Brain microvascular endothelial cell (primary cell): ENCODE data around the gene SRPX2.
"Not testable (repeated sequence)": the region's sequence is repeated elsewhere in the genome, so short reads cannot be mapped to it uniquely, and the experiment has no call there.

Experiments used
- DNase-seq: peaks from one replicate; pipeline ENCODE4 v3.0.0-alpha.2; 2020
- H3K27ac ChIP-seq: fragments of 250-450 bp; sonication (Bioruptor Pico); 2 replicates; pipeline ENCODE4 v1.5.1; 2020; ENCODE audit warnings: mild to moderate bottlenecking, moderate library complexity
- H3K27me3 ChIP-seq: fragments of 250-450 bp; sonication (Bioruptor Pico); replicated peaks from 2 replicates; pipeline ENCODE4 v1.5.1; 2020; ENCODE audit warnings: mild to moderate bottlenecking
- H3K36me3 ChIP-seq: fragments of 250-450 bp; sonication (Bioruptor Pico); replicated peaks from 2 replicates; pipeline ENCODE4 v1.5.1; 2020; ENCODE audit warnings: mild to moderate bottlenecking
- H3K4me3 ChIP-seq: 2 replicates; pipeline ENCODE4 v1.5.1; 2011; ENCODE audit warnings: low read depth, mild to moderate bottlenecking, control low read depth, low read length, moderate library complexity
- CTCF ChIP-seq: IDR thresholded peaks from 2 replicates; pipeline ENCODE4 v1.5.1; 2011; ENCODE audit warnings: low read depth, mild to moderate bottlenecking, moderate library complexity, low read length, control low read depth, inconsistent platforms; ENCODE audit errors: missing control alignments
- in situ Hi-C: cut with HindIII; loops from 2 replicates; pipeline ENCODE4 v1.10.0; 2017; ENCODE audit warnings: low sequenced_read_pairs, low pct_ligation_motif_present

The SRPX2 gene

GRCh38 chrX:100710816-100711215 lies 66.8 kb downstream of the SRPX2 start:
- no peaks in the 10 kb centered on the region for H3K36me3 ChIP-seq
- no peak overlapping the region for H3K4me3 ChIP-seq
- in situ Hi-C loops = no loop called here
- no peak overlapping the region for H3K27ac ChIP-seq
- no peak for TF ChIP-seq CTCF
- no peak for DNase-seq
- no peaks in the 10 kb centered on the region for H3K27me3 ChIP-seq

GRCh38 chrX:100717363-100717762 lies 73.4 kb downstream of the SRPX2 start:
- no peak overlapping the region for H3K4me3 ChIP-seq
- no peaks in the 10 kb centered on the region for H3K27me3 ChIP-seq
- in situ Hi-C loops = no loop called here
- DNase-seq = no peak
- H3K27ac ChIP-seq = no peak overlapping the region
- no peaks in the 10 kb centered on the region for H3K36me3 ChIP-seq
- TF ChIP-seq CTCF = no peak

GRCh38 chrX:100719139-100719538 lies 75.1 kb downstream of the SRPX2 start:
- H3K27ac ChIP-seq = no peak overlapping the region
- no peak overlapping the region for H3K4me3 ChIP-seq
- H3K27me3 ChIP-seq = no peaks in the 10 kb centered on the region
- no peak for TF ChIP-seq CTCF
- in situ Hi-C loops = no loop called here
- H3K36me3 ChIP-seq = no peaks in the 10 kb centered on the region
- DNase-seq = no peak

GRCh38 chrX:100720301-100720700 lies 76.3 kb downstream of the SRPX2 start:
- no peak overlapping the region for H3K4me3 ChIP-seq
- H3K27me3 ChIP-seq = no peaks in the 10 kb centered on the region
- in situ Hi-C loops = no loop called here

GRCh38 chrX:100721328-100721727 lies 77.3 kb downstream of the SRPX2 start:
- H3K27me3 ChIP-seq = no peaks in the 10 kb centered on the region
- no peak for DNase-seq
- H3K27ac ChIP-seq = no peak overlapping the region
- no peaks in the 10 kb centered on the region for H3K36me3 ChIP-seq
- H3K4me3 ChIP-seq = no peak overlapping the region
- no peak for TF ChIP-seq CTCF
- in situ Hi-C loops = no loop called here

More at GRCh38 chrX:100720301-100720700, 76.3 kb downstream of the SRPX2 start:
- peak; percentile 20 for DNase-seq
- Histone ChIP-seq H3K36me3 (no peaks in the 10 kb centered on the region), H3K27ac (no peak overlapping the region)
- no peak for TF ChIP-seq CTCF

GRCh38 chrX:100724006-100724405 lies 80.0 kb downstream of the SRPX2 start:
- H3K36me3 ChIP-seq, H3K4me3 ChIP-seq, H3K27ac ChIP-seq, in situ Hi-C loops, DNase-seq, H3K27me3 ChIP-seq: not testable (repeated sequence)
